Brain microvascular endothelial cell (primary cell): ENCODE results near the gene EIF3K.
"Not testable (repeated sequence)": the region's sequence is repeated elsewhere in the genome, so short reads cannot be mapped to it uniquely, and the experiment has no call there.

Experiments
- DNase-seq: peaks from one replicate; pipeline ENCODE4 v3.0.0-alpha.2; 2020
- H3K27ac ChIP-seq: fragments of 250-450 bp; sonication (Bioruptor Pico); 2 replicates; pipeline ENCODE4 v1.5.1; 2020; ENCODE audit warnings: mild to moderate bottlenecking, moderate library complexity
- H3K27me3 ChIP-seq: fragments of 250-450 bp; sonication (Bioruptor Pico); replicated peaks from 2 replicates; pipeline ENCODE4 v1.5.1; 2020; ENCODE audit warnings: mild to moderate bottlenecking
- H3K36me3 ChIP-seq: fragments of 250-450 bp; sonication (Bioruptor Pico); replicated peaks from 2 replicates; pipeline ENCODE4 v1.5.1; 2020; ENCODE audit warnings: mild to moderate bottlenecking
- H3K4me3 ChIP-seq: 2 replicates; pipeline ENCODE4 v1.5.1; 2011; ENCODE audit warnings: low read depth, mild to moderate bottlenecking, control low read depth, low read length, moderate library complexity
- CTCF ChIP-seq: IDR thresholded peaks from 2 replicates; pipeline ENCODE4 v1.5.1; 2011; ENCODE audit warnings: low read depth, mild to moderate bottlenecking, moderate library complexity, low read length, control low read depth, inconsistent platforms; ENCODE audit errors: missing control alignments
- in situ Hi-C: cut with HindIII; loops from 2 replicates; pipeline ENCODE4 v1.10.0; 2017; ENCODE audit warnings: low sequenced_read_pairs, low pct_ligation_motif_present

Gene EIF3K

GRCh38 chr19:38618590-38619360 is at the start of gene EIF3K:
Gene EIF3K, plus strand, starts transcription at chr19:38619188. Its CDS starts 81 bp downstream, at chr19:38619269.
- DNase-seq = peak; percentile 98
- H3K27ac ChIP-seq = peak within 1 kb of the TSS; percentile 64
- in situ Hi-C loops = no loop called here
- H3K36me3 ChIP-seq = peaks cover 21% of the 10 kb centered on the region
- no peak for TF ChIP-seq CTCF
- H3K27me3 ChIP-seq = no peaks in the 10 kb centered on the region
- H3K4me3 ChIP-seq = peak within 1 kb of the TSS; percentile 99

- no peak for TF ChIP-seq CTCF
- H3K27me3 ChIP-seq = peaks cover 9% of the 10 kb centered on the region
- H3K4me3 ChIP-seq = no peak overlapping the region
- H3K27ac ChIP-seq = no peak overlapping the region
- in situ Hi-C loops = no loop called here
- H3K36me3 ChIP-seq = no peaks in the 10 kb centered on the region
- DNase-seq = no peak
These were observed 49.5 kb upstream of the EIF3K start for GRCh38 chr19:38569368-38569983.

- H3K4me3 ChIP-seq = no peak overlapping the region
- no peaks in the 10 kb centered on the region for H3K36me3 ChIP-seq
- no peaks in the 10 kb centered on the region for H3K27me3 ChIP-seq
- DNase-seq = no peak
- TF ChIP-seq CTCF = no peak
- in situ Hi-C loops = no loop called here
- no peak overlapping the region for H3K27ac ChIP-seq
These were observed 47.3 kb upstream of the EIF3K start for GRCh38 chr19:38571682-38572081.

- Histone ChIP-seq H3K27me3 (no peaks in the 10 kb centered on the region), H3K27ac (no peak overlapping the region), H3K36me3 (no peaks in the 10 kb centered on the region), H3K4me3 (no peak overlapping the region)
- in situ Hi-C loops = no loop called here
- no peak for TF ChIP-seq CTCF
- no peak for DNase-seq
These were observed 41.2 kb upstream of the EIF3K start for GRCh38 chr19:38577826-38578225.

GRCh38 chr19:38579304-38579703 is 39.7 kb upstream of the EIF3K start:
- H3K36me3 ChIP-seq, H3K27me3 ChIP-seq, H3K4me3 ChIP-seq, in situ Hi-C loops, DNase-seq, H3K27ac ChIP-seq: not testable (repeated sequence)

GRCh38 chr19:38580080-38580479 is 38.9 kb upstream of the EIF3K start:
- no peak overlapping the region for H3K27ac ChIP-seq
- no peaks in the 10 kb centered on the region for H3K36me3 ChIP-seq
- in situ Hi-C loops = no loop called here
- H3K4me3 ChIP-seq = no peak overlapping the region
- no peak for TF ChIP-seq CTCF
- H3K27me3 ChIP-seq = no peaks in the 10 kb centered on the region
- DNase-seq = no peak
